Heart right ventricle (tissue), 16 donors: Measurements from ENCODE around the gene DPAGT1. TPM values are rescaled to one million over a fixed set of nuclear protein-coding genes. Genes with fewer than 3 reads are reported as not detected.

Experiments used
- ATAC-seq, 8 donors: fragments of 200-7000 bp; cut with Tn5 transposase; one replicate each; pipeline ENCODE4 v1.9.1; 2020; ENCODE audit warnings: mild to moderate bottlenecking in 8 of 8, moderate library complexity in 8 of 8, moderate number of reproducible peaks in 1 of 8
- DNase-seq, 2 donors: peaks; one replicate each; pipeline ENCODE4 v3.0.0-alpha.2; 2020
- H3K27ac ChIP-seq, 10 donors: fragments of 200-600 bp; sonication (generic) in 2 of 10; one replicate each; pipeline versions ENCODE4 v1.5.0 to v1.8.0; 2020 to 2022; ENCODE audit warnings: mild to moderate bottlenecking in 3 of 10
- H3K27me3 ChIP-seq, 7 donors: fragments of 200-600 bp; one replicate each; pipeline ENCODE4 v1.8.0; 2021 to 2022; ENCODE audit warnings: mild to moderate bottlenecking in 2 of 7
- H3K36me3 ChIP-seq, 9 donors: fragments of 200-600 bp; sonication (generic) in 1 of 9; one replicate each; pipeline versions ENCODE4 v1.5.0 to v1.8.0; 2020 to 2022; ENCODE audit warnings: mild to moderate bottlenecking in 2 of 9
- H3K4me1 ChIP-seq, 9 donors: fragments of 200-600 bp; sonication (generic) in 1 of 9; one replicate each; pipeline versions ENCODE4 v1.5.0 to v1.8.0; 2020 to 2022; ENCODE audit warnings: mild to moderate bottlenecking in 4 of 9
- H3K4me3 ChIP-seq, 10 donors: fragments of 200-600 bp; sonication (generic) in 2 of 10; one replicate each; pipeline versions ENCODE4 v1.5.0 to v1.8.0; 2020 to 2022; ENCODE audit warnings: mild to moderate bottlenecking in 7 of 10, moderate library complexity in 2 of 10
- H3K9me3 ChIP-seq, 11 donors: fragments of 200-600 bp in 10 of 11; sonication (generic) in 2 of 11; one replicate each; pipeline versions ENCODE4 v1.5.0 to v1.8.0; 2013 to 2022; ENCODE audit warnings: mild to moderate bottlenecking in 2 of 11, control low read depth in 1 of 11, moderate library complexity in 1 of 11
- CTCF ChIP-seq, 9 donors: fragments of 200-600 bp; sonication (generic) in 2 of 9; IDR thresholded peaks; one replicate each; pipeline versions ENCODE4 v1.5.0 to v1.8.0; 2021 to 2022; ENCODE audit warnings: antibody characterized with exemption in 9 of 9, mild to moderate bottlenecking in 5 of 9, moderate library complexity in 1 of 9
- WGBS, 2 donors: extraction: QIAGEN DNeasy Blood & Tissue Kit; methylation state at CpG; one replicate each; pipeline ENCODE4 v1.1.7; 2013; ENCODE audit warnings: inconsistent platforms in 1 of 2; 5-methylcytosine and 5-hydroxymethylcytosine counted together
- intact Hi-C, 10 donors: fragments of 100-400 bp; cut with DNase I; formaldehyde crosslinking; loops; one replicate each; pipeline versions ENCODE4 v1.11.1 to v1.14.2; 2022
- polyA plus RNA-seq, 2 donors: library from polyadenylated mRNA; stranded (reverse); fragments of 200-250 nt; gene quantifications; one replicate each; pipeline ENCODE4 v1.2.3, GENCODE V29; 2013
- total RNA-seq, 10 donors: library from RNA; stranded (reverse); fragmentation: NEBNext Ultra II Directional in 3 of 10; extraction: Animal tissue kit (Norgen Biotek cat#: 25700) in 3 of 10; gene quantifications; one replicate each; pipeline versions ENCODE4 v1.2.1 to v1.2.4, GENCODE V29; 2021 to 2023
- donor health status: Arrhythmogenic right ventricular cardiomyopathy.
- donor health status: ischemic (EF 13 %, LVEDD 7.1; RV severe dilation, severe dysfunction).
- donor health status: healthy with polysubstance abuse.
- donor health status: DM: no; HTN: yes; CAD: no.
- donor health status: DM: no; HTN: no; CAD: no.
- donor health status: ischemic (EF 25% LVEDD 6.9; RV normal size, moderate dysfunction).
- donor health status: ischemic (EF 25% LVEDD 5.7; RV mildly dilated, moderate dysfunction).
- donor health status: healthy.
- donor health status: DM: yes; HTN: yes; CAD: no.
- donor health status: Ischemic cardiomyopathy.
- donor health status: ischemic (EF 35%, LVEDD 5.7; RV mildly dilated, moderate dysfunction).
- donor health status: nonischemic (EF 11% LVEDD 7.7; RV severe dilation, severe dysfunction).
- donor health status: DM: yes; HTN: yes; CAD: no.
- donor health status: PGD.
- donor health status: ischemic (EF 29% LVEDD 5.4; RV normal size, mild dysfunction).
- donor health status: nonischemic (EF 23%, LVEDD 6.1; RV moderate dilation, normal function).

The DPAGT1 gene
- total and polyA plus RNA-seq, 12 donors = 8.6 to 24.3 (median 16.5) TPM

GRCh38 chr11:119056421-119056999, 45.1 kb downstream of the DPAGT1 start:
- H3K27me3 ChIP-seq = no peaks in the 10 kb centered on the region
- peak in 4 of 8 donors; percentile 2 to 67 (median 10) for ATAC-seq
- peaks cover 15 to 28% (median 25%) of the 10 kb centered on the region in 9 donors for H3K4me1 ChIP-seq
- peak; percentile 24 to 29 for DNase-seq
- peaks cover 0 to 53% (median 35%) of the 10 kb centered on the region in 9 donors for H3K36me3 ChIP-seq
- WGBS, 2 donors = 0 to 1% methylated on average over 44 to 48 of the region's 48 CpGs
- intact Hi-C loops = loop anchor here in 1 of 10 donors (2.0 kb wide), 1 partner anchor 38 kb away; the partner anchor contains the start of genes RPS25 and TRAPPC4
- no peak for TF ChIP-seq CTCF (IDR thresholded peaks at IDR 0.05)
- peak overlapping the region; percentile 67 to 99 (median 94) for H3K4me3 ChIP-seq
- peak overlapping the region in 9 of 10 donors; percentile 86 to 94 (median 89) for H3K27ac ChIP-seq
- H3K9me3 ChIP-seq = no peaks in the 10 kb centered on the region

- intact Hi-C loops = loop anchor here in 1 of 10 donors (2.0 kb wide), 1 partner anchor 37 kb away; the partner anchor contains the start of genes RPS25 and TRAPPC4
- 47 to 57% methylated on average over 6 of the region's 6 CpGs for WGBS, 2 donors
- Histone ChIP-seq H3K4me3 (peak overlapping the region; percentile 67 to 99 (median 94)), H3K27me3 (no peaks in the 10 kb centered on the region), H3K4me1 (peaks cover 15 to 28% (median 25%) of the 10 kb centered on the region in 9 donors), H3K9me3 (no peaks in the 10 kb centered on the region), H3K27ac (peak overlapping the region in 4 of 10 donors; percentile 86 to 93 (median 90)), H3K36me3 (peaks cover 0 to 53% (median 41%) of the 10 kb centered on the region in 9 donors)
- no peak for ATAC-seq
- no peak for DNase-seq
- no peak for TF ChIP-seq CTCF (IDR thresholded peaks at IDR 0.05)
These were observed 45.8 kb downstream of the DPAGT1 start for GRCh38 chr11:119055901-119056300.

- Histone ChIP-seq H3K4me1 (peaks cover 15 to 28% (median 25%) of the 10 kb centered on the region in 9 donors), H3K36me3 (peaks cover 0 to 61% (median 52%) of the 10 kb centered on the region in 9 donors), H3K4me3 (no peak overlapping the region), H3K9me3 (no peaks in the 10 kb centered on the region), H3K27me3 (no peaks in the 10 kb centered on the region), H3K27ac (no peak overlapping the region)
- no peak for DNase-seq
- TF ChIP-seq CTCF (IDR thresholded peaks at IDR 0.05) = no peak
- ATAC-seq = no peak
- 95% methylated on average over 10 of the region's 10 CpGs for WGBS, 2 donors
- intact Hi-C loops = no loop called here
These were observed 47.2 kb downstream of the DPAGT1 start for GRCh38 chr11:119054418-119054817.

GRCh38 chr11:119052163-119052814, 49.4 kb downstream of the DPAGT1 start:
- no peak overlapping the region for H3K4me3 ChIP-seq
- no peak for DNase-seq
- no peak for ATAC-seq
- no peaks in the 10 kb centered on the region for H3K9me3 ChIP-seq
- H3K36me3 ChIP-seq = peaks cover 7 to 82% (median 73%) of the 10 kb centered on the region in 9 donors
- H3K27me3 ChIP-seq = no peaks in the 10 kb centered on the region
- no peak overlapping the region for H3K27ac ChIP-seq
- 92 to 95% methylated on average over 23 of the region's 23 CpGs for WGBS, 2 donors
- intact Hi-C loops = no loop called here
- no peak for TF ChIP-seq CTCF (IDR thresholded peaks at IDR 0.05)
- H3K4me1 ChIP-seq = peaks cover 10 to 19% (median 16%) of the 10 kb centered on the region in 9 donors
